NCI-H2081 treated with DMSO at 0.1 percent for 48 hours (cell line): ENCODE data around the gene RNU2-1.
"Not testable (repeated sequence)": the region's sequence is repeated elsewhere in the genome, so short reads cannot be mapped to it uniquely, and the experiment has no call there.

Experiments used
- DNase-seq: peaks from one replicate; lab custom pipeline; 2025; lab: John Stamatoyannopoulos, UW

Gene RNU2-1

GRCh38 chr17:43233877-43234276 lies at the start of gene RNU2-1:
Gene RNU2-1 (minus strand): TSS chr17:43233977.
- DNase-seq, result not testable (repeated sequence)

- not testable (repeated sequence) for DNase-seq
Measured at GRCh38 chr17:43272914-43273313, 39.1 kb upstream of the RNU2-1 start.

GRCh38 chr17:43272483-43272882 lies 38.7 kb upstream of the RNU2-1 start:
- not testable (repeated sequence) for DNase-seq

- not testable (repeated sequence) for DNase-seq
Measured at GRCh38 chr17:43270552-43271504, 37.1 kb upstream of the RNU2-1 start.

GRCh38 chr17:43246456-43246855 lies 12.7 kb upstream of the RNU2-1 start:
- not testable (repeated sequence) for DNase-seq

GRCh38 chr17:43240596-43241352 lies 7.0 kb upstream of the RNU2-1 start:
- not testable (repeated sequence) for DNase-seq

GRCh38 chr17:43239597-43239996 lies 5.8 kb upstream of the RNU2-1 start:
- not testable (repeated sequence) for DNase-seq

- DNase-seq, result not testable (repeated sequence)
Measured at GRCh38 chr17:43233263-43233662, 514 bp downstream of the RNU2-1 start.

- DNase-seq, result not testable (repeated sequence)
Measured at GRCh38 chr17:43232021-43232699, 1.6 kb downstream of the RNU2-1 start.

GRCh38 chr17:43231205-43232020 lies 2.4 kb downstream of the RNU2-1 start:
- DNase-seq, result not testable (repeated sequence)

GRCh38 chr17:43228020-43228782 lies 5.6 kb downstream of the RNU2-1 start, which contains the start of gene CCDC200:
Gene CCDC200 (minus strand): TSS chr17:43228623. CDS start chr17:43228554, 69 bp downstream.
- not testable (repeated sequence) for DNase-seq

- DNase-seq, result no peak
Measured at GRCh38 chr17:43226393-43226792, 7.4 kb downstream of the RNU2-1 start.

GRCh38 chr17:43224146-43224705 lies 9.6 kb downstream of the RNU2-1 start:
- no peak for DNase-seq

- DNase-seq, result no peak
Measured at GRCh38 chr17:43220511-43221125, 13.2 kb downstream of the RNU2-1 start.

- DNase-seq, result no peak
Measured at GRCh38 chr17:43219746-43220380, 13.9 kb downstream of the RNU2-1 start.

- DNase-seq, result no peak
Measured at GRCh38 chr17:43219001-43219400, 14.8 kb downstream of the RNU2-1 start.

GRCh38 chr17:43217614-43218087 lies 16.1 kb downstream of the RNU2-1 start:
- DNase-seq, result no peak

- DNase-seq, result no peak
Measured at GRCh38 chr17:43216762-43217613, 16.8 kb downstream of the RNU2-1 start.
